GM18498 (cell line): Measurements from ENCODE around the gene WWC1.

ENCODE experiments used
- ATAC-seq: cut with Tn5 transposase; IDR thresholded peaks from one replicate; pipeline ENCODE4 v1.9.1; 2021; ENCODE audit warnings: mild to moderate bottlenecking, moderate library complexity; ENCODE audit not compliant: unreplicated experiment

The WWC1 gene

GRCh38 chr5:168291342-168291963, at the start of gene WWC1:
Gene WWC1, plus strand, starts transcription at chr5:168291645. Its CDS starts 508 bp downstream, at chr5:168292153.
- peak; percentile 78 for ATAC-seq

GRCh38 chr5:168244838-168245559, 46.4 kb upstream of the WWC1 start:
- ATAC-seq: no peak

DNA sequence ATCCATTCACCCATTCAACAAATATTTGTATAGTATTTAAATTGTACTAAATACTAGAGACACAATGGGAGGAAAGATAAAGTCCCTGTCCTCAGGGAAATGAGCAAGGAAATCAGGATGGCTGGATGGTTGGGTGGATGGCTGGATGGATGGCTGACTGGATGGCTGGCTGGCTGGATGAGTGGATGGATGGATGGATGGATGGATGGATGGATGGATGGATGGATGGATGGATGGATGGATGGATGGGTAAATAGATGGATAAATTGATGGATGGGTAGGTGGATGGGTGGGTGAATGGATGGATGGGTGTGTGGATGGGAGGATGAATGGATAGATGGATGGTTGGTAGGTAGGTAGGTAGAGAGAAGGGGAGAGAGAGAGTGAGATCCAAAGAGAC, 41.5 kb upstream of the WWC1 start:
- no peak for ATAC-seq

DNA sequence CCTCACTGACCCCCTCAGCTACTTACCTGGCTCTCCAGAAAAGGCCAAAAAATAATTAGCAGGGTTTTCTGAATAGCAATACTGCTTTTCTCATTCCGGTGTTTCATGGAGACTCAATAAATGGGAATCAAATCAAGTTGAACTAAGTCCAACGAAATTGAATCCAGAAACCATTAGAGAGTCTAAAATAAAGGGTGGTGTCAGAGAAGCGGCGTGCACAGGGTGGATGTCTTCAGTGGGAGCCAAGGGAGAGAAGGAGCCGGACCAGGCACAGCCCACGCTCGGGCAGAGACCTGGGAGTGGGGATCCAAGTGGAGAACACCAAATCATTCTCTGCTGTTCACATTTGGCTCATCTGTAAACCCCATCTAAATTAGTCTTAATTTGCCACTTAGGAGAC, 40.2 kb upstream of the WWC1 start:
- no peak for ATAC-seq

- no peak for ATAC-seq
Measured at GRCh38 chr5:168254013-168254693, 37.3 kb upstream of the WWC1 start.

GRCh38 chr5:168260353-168261226, 30.9 kb upstream of the WWC1 start:
- ATAC-seq: no peak

DNA sequence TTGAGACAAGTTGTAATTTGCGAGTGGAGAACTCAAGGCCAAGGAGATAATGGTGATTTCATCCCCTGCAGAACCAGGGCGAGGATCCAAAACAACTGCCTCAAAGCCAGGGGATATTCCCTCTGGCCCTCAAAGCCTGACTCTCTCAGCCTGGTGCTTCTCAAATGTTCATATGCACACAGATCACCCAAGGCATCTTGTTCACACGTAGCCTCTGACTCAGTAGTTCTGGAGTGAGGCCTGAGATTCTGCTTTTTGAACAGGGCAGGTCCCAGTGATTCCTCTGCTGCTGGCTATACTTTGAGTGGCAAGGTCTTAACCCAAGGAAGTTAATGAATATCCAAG, 30.2 kb upstream of the WWC1 start:
- ATAC-seq: no peak

DNA sequence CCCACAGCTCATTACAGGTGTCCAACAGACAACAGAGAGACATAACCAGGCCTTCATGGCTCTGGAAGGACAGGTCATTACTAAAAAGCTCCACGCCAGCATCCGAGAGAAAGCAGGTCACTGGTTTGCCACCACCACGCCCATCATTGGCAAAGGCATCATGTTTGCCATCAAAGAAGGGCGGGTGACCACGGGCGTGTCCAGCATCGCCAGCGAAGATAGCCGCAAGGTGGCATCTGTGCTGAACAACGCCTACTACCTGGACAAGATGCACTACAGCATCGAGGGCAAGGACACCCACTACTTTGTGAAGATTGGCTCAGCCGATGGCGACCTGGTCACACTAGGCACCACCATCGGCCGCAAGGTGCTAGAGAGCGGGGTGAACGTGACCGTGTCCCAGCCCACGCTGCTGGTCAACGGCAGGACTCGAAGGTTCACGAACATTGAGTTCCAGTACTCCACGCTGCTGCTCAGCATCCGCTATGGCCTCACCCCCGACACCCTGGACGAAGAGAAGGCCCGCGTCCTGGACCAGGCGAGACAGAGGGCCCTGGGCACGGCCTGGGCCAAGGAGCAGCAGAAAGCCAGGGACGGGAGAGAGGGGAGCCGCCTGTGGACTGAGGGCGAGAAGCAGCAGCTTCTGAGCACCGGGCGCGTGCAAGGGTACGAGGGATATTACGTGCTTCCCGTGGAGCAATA, 29.3 kb upstream of the WWC1 start:
- no peak for ATAC-seq

DNA sequence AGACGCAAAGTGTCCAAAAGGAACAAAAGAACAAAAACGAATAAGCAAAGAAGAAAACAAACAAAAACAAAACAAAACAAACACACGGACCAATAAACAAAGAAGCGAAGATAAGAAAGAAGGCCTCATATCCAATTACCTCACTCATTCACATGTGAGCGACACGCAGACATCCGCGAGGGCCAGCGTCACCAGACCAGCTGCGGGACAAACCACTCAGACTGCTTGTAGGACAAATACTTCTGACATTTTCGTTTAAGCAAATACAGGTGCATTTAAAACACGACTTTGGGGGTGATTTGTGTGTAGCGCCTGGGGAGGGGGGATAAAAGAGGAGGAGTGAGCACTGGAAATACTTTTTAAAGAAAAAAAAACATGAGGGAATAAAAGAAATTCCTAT, 28.3 kb upstream of the WWC1 start:
- no peak for ATAC-seq

GRCh38 chr5:168266016-168266415, 25.4 kb upstream of the WWC1 start:
- ATAC-seq: no peak

DNA sequence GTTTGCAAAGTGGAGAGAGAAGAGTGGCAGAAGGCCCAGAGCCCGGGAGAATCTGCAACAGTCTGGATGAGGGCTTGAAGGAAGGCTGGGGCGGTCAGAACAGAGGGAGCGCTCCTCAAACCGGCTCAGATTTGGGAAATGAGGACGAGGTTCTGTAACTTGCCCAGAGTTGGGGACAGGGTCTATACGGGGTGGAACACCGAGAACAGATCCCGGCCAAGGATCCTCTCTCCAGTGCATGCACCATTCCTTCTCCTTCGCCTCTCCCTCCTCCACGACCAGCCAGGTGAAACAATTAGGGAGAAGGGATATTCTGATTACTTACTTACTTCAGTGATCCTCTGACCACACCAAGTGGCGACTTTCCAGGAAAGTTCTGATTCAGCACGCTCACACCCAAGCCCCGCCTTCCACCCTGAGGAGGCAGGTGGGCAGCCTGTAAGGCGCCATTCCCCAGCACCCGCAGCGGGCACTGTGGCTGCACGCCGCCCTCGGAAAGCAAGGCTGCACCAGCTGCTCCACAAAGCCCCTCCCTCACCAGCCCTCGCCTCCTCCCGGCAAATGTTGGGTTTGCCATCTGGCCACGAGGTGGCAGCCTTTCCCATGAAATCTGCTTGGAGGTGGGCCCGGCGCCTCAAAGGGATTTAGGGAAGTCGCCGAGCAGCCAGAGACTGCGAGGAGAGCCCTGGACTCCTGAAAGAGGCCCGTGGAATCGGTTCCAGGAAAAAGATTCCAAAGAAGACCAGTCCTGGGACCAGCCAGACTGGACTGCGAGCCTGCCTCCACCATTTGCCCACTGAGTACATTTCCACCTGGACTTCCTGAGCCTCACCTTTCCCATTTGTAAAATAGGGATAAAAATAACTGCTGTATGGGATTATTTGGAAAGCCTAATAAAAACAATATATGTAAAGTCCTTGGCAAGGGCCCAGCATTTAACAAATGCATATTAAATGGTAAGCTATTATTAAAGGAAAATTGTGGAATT, 22.2 kb upstream of the WWC1 start:
- ATAC-seq: peak; percentile 88

GRCh38 chr5:168269937-168270330, 21.5 kb upstream of the WWC1 start:
- no peak for ATAC-seq

GRCh38 chr5:168270476-168270875, 21.0 kb upstream of the WWC1 start:
- no peak for ATAC-seq

- ATAC-seq: no peak
Measured at GRCh38 chr5:168273056-168273980, 18.1 kb upstream of the WWC1 start.

DNA sequence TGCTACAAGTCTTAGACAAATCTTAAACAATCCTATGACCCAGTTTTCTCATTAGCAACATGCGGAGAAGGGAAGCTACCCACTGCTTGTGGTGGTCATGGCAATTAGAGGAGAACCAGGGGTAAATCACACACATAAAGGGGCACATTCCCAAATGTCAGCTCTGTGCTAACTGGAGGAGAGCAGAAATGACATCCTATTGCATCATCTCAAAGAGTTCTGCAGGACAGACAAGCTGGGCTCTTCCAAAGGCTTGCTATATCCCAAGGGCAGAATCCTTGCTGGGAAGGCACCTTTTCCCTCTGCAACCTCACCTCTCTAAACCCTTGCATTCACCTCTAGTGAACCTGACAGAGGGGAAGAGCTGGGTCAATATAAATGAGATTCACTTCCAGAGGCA, 17.0 kb upstream of the WWC1 start:
- ATAC-seq: no peak

- ATAC-seq: no peak
Measured at GRCh38 chr5:168275940-168276339, 15.5 kb upstream of the WWC1 start.

- ATAC-seq: no peak
Measured at GRCh38 chr5:168282120-168282519, 9.3 kb upstream of the WWC1 start.

- ATAC-seq: no peak
Measured at GRCh38 chr5:168284809-168285208, 6.6 kb upstream of the WWC1 start.
